K562 (cell line): Measurements from ENCODE around the gene ZFYVE28. TPM values are rescaled to one million over a fixed set of nuclear protein-coding genes. Genes with fewer than 3 reads are reported as not detected.

Source experiments
- AFF1 ChIP-seq, 2 experiments: fragments of 450-650 bp; IDR thresholded peaks; 2 replicates each; pipeline ENCODE4 v1.6.1; 2018; ENCODE audit warnings: mild to moderate bottlenecking in 2 of 2, low read depth in 1 of 2; ENCODE audit not compliant: partially characterized antibody in 2 of 2
- BHLHE40 ChIP-seq: IDR thresholded peaks from 2 replicates; pipeline ENCODE4 v1.6.1; 2011; ENCODE audit warnings: low read length, improper control_type of control experiment
- FIP1L1 ChIP-seq: fragments of 200-400 bp; formaldehyde crosslinking; IDR thresholded peaks from 2 replicates; pipeline ENCODE4 v1.6.1; 2018; ENCODE audit warnings: mild to moderate bottlenecking, low read depth, low read length; ENCODE audit not compliant: poor library complexity, severe bottlenecking
- FOXP1 ChIP-seq: sonication (generic); formaldehyde crosslinking; IDR thresholded peaks from 2 replicates; pipeline ENCODE4 v1.8.0; 2022; ENCODE audit warnings: mild to moderate bottlenecking, missing genetic modification reagents
- KLF10 ChIP-seq: fragments of 250-450 bp; sonication (Bioruptor Pico); IDR thresholded peaks from 2 replicates; pipeline ENCODE4 v1.6.1; 2021; ENCODE audit warnings: matching md5 sums
- MBD1 ChIP-seq: fragments of 250-450 bp; sonication (Bioruptor Pico); IDR thresholded peaks from 2 replicates; pipeline ENCODE4 v1.8.0; 2022; ENCODE audit warnings: inconsistent platforms
- SAFB ChIP-seq: fragments of 200-400 bp; formaldehyde crosslinking; IDR thresholded peaks from 2 replicates; pipeline ENCODE4 v1.6.1; 2017; ENCODE audit warnings: low read depth, low read length, borderline replicate concordance
- ZBTB40 ChIP-seq, 2 experiments: fragments of 450-650 bp in 1 of 2; sonication (generic) in 1 of 2; formaldehyde crosslinking in 1 of 2; IDR thresholded peaks; 2 replicates each; pipeline versions ENCODE4 v1.7.1 to v1.9.0; 2016 to 2022; ENCODE audit warnings: inconsistent platforms in 1 of 2, mild to moderate bottlenecking in 1 of 2, missing genetic modification reagents in 1 of 2
- ZNF224 ChIP-seq: sonication (generic); formaldehyde crosslinking; IDR thresholded peaks from 2 replicates; pipeline ENCODE4 v1.8.0; 2022; ENCODE audit warnings: mild to moderate bottlenecking, missing genetic modification reagents
- ZNF431 ChIP-seq: sonication (generic); formaldehyde crosslinking; IDR thresholded peaks from 2 replicates; pipeline ENCODE4 v1.8.0; 2022; ENCODE audit warnings: mild to moderate bottlenecking, missing genetic modification reagents
- ZNF766 ChIP-seq: fragments of 200-800 bp; sonication (Bioruptor generic); conservative IDR thresholded peaks from 2 replicates; pipeline ENCODE4 v1.6.1; 2016; ENCODE audit warnings: missing genetic modification characterization, missing compliant biosample characterization
- polyA plus RNA-seq, 8 experiments: library from polyadenylated mRNA; depleted of rRNA in 4 of 8; stranded (reverse) in 5 of 8; unstranded in 3 of 8; fragments of >200 nt; fragmentation: Nextera tagmentation in 2 of 8; fragmentation: Illumina TruSeq in 1 of 8; extraction: Ambion mirVana in 2 of 8; extraction: Trizol in 1 of 8; gene quantifications; 2 replicates each; pipeline versions ENCODE4 v1.2.1 to v1.2.3, GENCODE V29; 2011 to 2014; ENCODE audit warnings: inconsistent platforms in 1 of 8, missing spikeins in 1 of 8
- total RNA-seq, 7 experiments: library from RNA; depleted of rRNA in 6 of 7; stranded (reverse); fragments of >200 nt in 6 of 7; fragmentation: Illumina TruSeq in 2 of 7; extraction: Trizol in 2 of 7; gene quantifications; 2 replicates each; pipeline versions ENCODE4 v1.2.1 to v1.2.3, GENCODE V29; 2011 to 2021; ENCODE audit warnings: low replicate concordance in 1 of 7

The ZFYVE28 gene
- total and polyA plus RNA-seq, 9 of the 15 experiments (the other 6 are each of a cell fraction or from before 2014, with no cell fraction given), result 1.3 to 24.8 (median 8.9) TPM

- TF ChIP-seq AFF1 (IDR thresholded peaks at IDR 0.05; ENCODE audit: low read depth in 1 of 2, partially characterized antibody in 2 of 2) (no peak), SAFB (0 out of 2 replicates have a peak, but pooled peaks have one; percentile 13), ZNF766 (CRISPR knock-in tag) (no peak), ZNF224 (CRISPR knock-in tag) (peak; percentile 49; the same call in 1 of the 2 replicates), FOXP1 (CRISPR knock-in tag) (peak; percentile 95), ZNF431 (peak; percentile 78), MBD1 (CRISPR knock-in tag) (peak; percentile 66; the same call in 1 of the 2 replicates), FIP1L1 (peak; percentile 49), KLF10 (no peak), ZBTB40 (IDR thresholded peaks at IDR 0.05) (peak; percentile 25; the same call in 1 of the 2 replicates), ZBTB40 (CRISPR knock-in tag; IDR thresholded peaks at IDR 0.05) (no peak), BHLHE40 (peak; percentile 79)
Measured at GRCh38 chr4:2462218-2462991, 44.0 kb upstream of the ZFYVE28 start (continued).
